Measurements from ENCODE around the gene SERPINE3. TPM values are rescaled to one million over a fixed set of nuclear protein-coding genes. Genes with fewer than 3 reads are reported as not detected.

The SERPINE3 gene
- total RNA-seq, 2 donors from 2014 or later = not detected

GRCh38 chr13:51326777-51327176 lies 12.7 kb upstream of the SERPINE3 start:
- DNase-seq (ENCODE audit: low spot score) = no peak
- no peak overlapping the region for H3K27ac ChIP-seq
- H3K4me1 ChIP-seq (replicated peaks) = no peaks in the 10 kb centered on the region
- no peak for TF ChIP-seq CTCF (IDR thresholded peaks at IDR 0.05)
- no peak for TF ChIP-seq POLR2A (IDR thresholded peaks at IDR 0.05)
- no peak for TF ChIP-seq POLR2AphosphoS5 (IDR thresholded peaks at IDR 0.05)
- intact Hi-C loops (cut with DNase I) = no loop called here
- H3K27me3 ChIP-seq (replicated peaks; ENCODE audit: insufficient read depth) = no peaks in the 10 kb centered on the region
- H3K4me3 ChIP-seq = no peak overlapping the region
- 61% methylated on average over 2 of the region's 2 CpGs for WGBS
- H3K9me3 ChIP-seq = no peaks in the 10 kb centered on the region
- no peaks in the 10 kb centered on the region for H3K36me3 ChIP-seq

DNA sequence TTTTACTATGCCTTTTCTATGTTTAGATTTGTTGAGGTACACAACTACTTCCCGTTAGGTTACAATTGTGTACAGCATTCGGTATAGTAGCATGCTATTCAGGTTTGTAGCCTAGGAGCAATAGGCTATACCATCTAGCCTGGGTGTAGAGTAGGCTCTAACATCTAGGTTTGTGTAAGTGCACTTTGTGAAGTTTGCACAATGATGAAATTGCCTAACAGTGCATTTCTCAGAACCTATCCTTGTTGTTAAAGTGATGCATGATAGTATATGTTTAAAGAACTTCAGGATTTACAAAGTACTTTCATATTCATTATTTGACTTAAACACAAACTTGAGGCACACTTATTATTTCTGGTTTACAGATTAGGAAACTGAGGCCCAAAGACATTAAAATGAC lies 11.5 kb upstream of the SERPINE3 start:
- TF ChIP-seq CTCF (IDR thresholded peaks at IDR 0.05) (no peak), POLR2AphosphoS5 (IDR thresholded peaks at IDR 0.05) (no peak), POLR2A (IDR thresholded peaks at IDR 0.05) (no peak)
- Histone ChIP-seq H3K36me3 (no peaks in the 10 kb centered on the region), H3K4me3 (no peak overlapping the region), H3K4me1 (replicated peaks) (no peaks in the 10 kb centered on the region), H3K9me3 (no peaks in the 10 kb centered on the region), H3K27ac (no peak overlapping the region), H3K27me3 (replicated peaks; ENCODE audit: insufficient read depth) (no peaks in the 10 kb centered on the region)
- intact Hi-C loops (cut with DNase I) = no loop called here
- 100% methylated on average over 2 of the region's 2 CpGs for whole genome bisulfite sequencing
- no peak for DNase-seq (ENCODE audit: low spot score)

DNA sequence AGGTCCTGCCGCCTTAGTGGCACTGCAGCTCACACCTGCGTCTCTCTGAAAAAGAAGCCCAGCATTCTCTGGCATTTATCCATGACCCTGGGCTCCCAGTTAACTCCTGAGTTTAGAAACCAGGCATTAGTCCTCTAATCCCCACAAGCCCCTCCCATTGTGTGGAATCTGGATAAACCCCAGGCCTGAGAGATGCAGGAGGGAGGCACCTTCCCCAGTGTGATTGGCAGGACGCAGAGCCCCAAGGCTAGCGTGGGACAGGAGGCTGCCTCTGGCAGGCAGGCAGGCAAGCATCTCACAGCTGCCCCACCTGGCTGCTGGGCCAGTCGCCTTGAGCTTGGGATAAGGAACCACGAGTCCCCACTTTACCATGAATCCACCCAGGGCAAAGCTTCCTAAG lies 11.0 kb upstream of the SERPINE3 start:
- H3K27ac ChIP-seq = no peak overlapping the region
- no peaks in the 10 kb centered on the region for H3K4me1 ChIP-seq (replicated peaks)
- H3K4me3 ChIP-seq = no peak overlapping the region
- no peaks in the 10 kb centered on the region for H3K36me3 ChIP-seq
- no peaks in the 10 kb centered on the region for H3K27me3 ChIP-seq (replicated peaks; ENCODE audit: insufficient read depth)
- TF ChIP-seq CTCF (IDR thresholded peaks at IDR 0.05) (no peak), POLR2A (IDR thresholded peaks at IDR 0.05) (no peak), POLR2AphosphoS5 (IDR thresholded peaks at IDR 0.05) (no peak)
- intact Hi-C loops (cut with DNase I) = no loop called here
- WGBS = 69% methylated on average over 6 of the region's 6 CpGs
- no peak for DNase-seq (ENCODE audit: low spot score)
- no peaks in the 10 kb centered on the region for H3K9me3 ChIP-seq

- no peak overlapping the region for H3K4me3 ChIP-seq
- no peak overlapping the region for H3K27ac ChIP-seq
- DNase-seq (ENCODE audit: low spot score) = no peak
- 96% methylated on average over 3 of the region's 3 CpGs for WGBS
- H3K36me3 ChIP-seq = no peaks in the 10 kb centered on the region
- H3K9me3 ChIP-seq = no peaks in the 10 kb centered on the region
- TF ChIP-seq POLR2A (IDR thresholded peaks at IDR 0.05) (no peak), CTCF (IDR thresholded peaks at IDR 0.05) (no peak), POLR2AphosphoS5 (IDR thresholded peaks at IDR 0.05) (no peak)
- no peaks in the 10 kb centered on the region for H3K27me3 ChIP-seq (replicated peaks; ENCODE audit: insufficient read depth)
- intact Hi-C loops (cut with DNase I) = no loop called here
- H3K4me1 ChIP-seq (replicated peaks) = no peaks in the 10 kb centered on the region
Observed at GRCh38 chr13:51329606-51330005, 9.9 kb upstream of the SERPINE3 start.

GRCh38 chr13:51330791-51331190 lies 8.7 kb upstream of the SERPINE3 start:
- Histone ChIP-seq H3K27ac (no peak overlapping the region), H3K36me3 (no peaks in the 10 kb centered on the region), H3K4me1 (replicated peaks) (no peaks in the 10 kb centered on the region), H3K9me3 (no peaks in the 10 kb centered on the region), H3K4me3 (no peak overlapping the region), H3K27me3 (replicated peaks; ENCODE audit: insufficient read depth) (no peaks in the 10 kb centered on the region)
- 77% methylated on average over 3 of the region's 3 CpGs for WGBS
- TF ChIP-seq POLR2A (IDR thresholded peaks at IDR 0.05) (no peak), POLR2AphosphoS5 (IDR thresholded peaks at IDR 0.05) (no peak), CTCF (IDR thresholded peaks at IDR 0.05) (no peak)
- DNase-seq (ENCODE audit: low spot score) = no peak
- intact Hi-C loops (cut with DNase I) = no loop called here

Measured in prostate gland (tissue), 2 donors.